Glomerular endothelial cell (primary cell): ENCODE measurements around the gene KLHL26. TPM values are rescaled to one million over a fixed set of nuclear protein-coding genes. Genes with fewer than 3 reads are reported as not detected.
"Not testable (repeated sequence)": the region's sequence is repeated elsewhere in the genome, so short reads cannot be mapped to it uniquely, and the experiment has no call there.

Experiments used
- DNase-seq: peaks from one replicate; pipeline ENCODE4 v3.0.0-alpha.2; 2011; ENCODE audit warnings: low read depth, low spot score; ENCODE audit errors: extremely low read depth
- total RNA-seq: library from RNA; depleted of rRNA; stranded (reverse); fragments of >200 nt; gene quantifications from 2 replicates; pipeline ENCODE4 v1.2.3, GENCODE V29; 2015

KLHL26 gene
- total RNA-seq, 1 donor from 2014 or later = 4.4 TPM

GRCh38 chr19:18680148-18680547 is 43.3 kb downstream of the KLHL26 start:
- not testable (repeated sequence) for DNase-seq

- DNase-seq = no peak
Measured at GRCh38 chr19:18682807-18683108, 45.9 kb downstream of the KLHL26 start.

- DNase-seq = no peak
Measured at GRCh38 chr19:18683109-18683957, 46.5 kb downstream of the KLHL26 start, which contains the start of gene CRTC1. CRTC1 (plus strand) TSS chr19:18683680; CDS start chr19:18683703, 23 bp downstream.

DNA sequence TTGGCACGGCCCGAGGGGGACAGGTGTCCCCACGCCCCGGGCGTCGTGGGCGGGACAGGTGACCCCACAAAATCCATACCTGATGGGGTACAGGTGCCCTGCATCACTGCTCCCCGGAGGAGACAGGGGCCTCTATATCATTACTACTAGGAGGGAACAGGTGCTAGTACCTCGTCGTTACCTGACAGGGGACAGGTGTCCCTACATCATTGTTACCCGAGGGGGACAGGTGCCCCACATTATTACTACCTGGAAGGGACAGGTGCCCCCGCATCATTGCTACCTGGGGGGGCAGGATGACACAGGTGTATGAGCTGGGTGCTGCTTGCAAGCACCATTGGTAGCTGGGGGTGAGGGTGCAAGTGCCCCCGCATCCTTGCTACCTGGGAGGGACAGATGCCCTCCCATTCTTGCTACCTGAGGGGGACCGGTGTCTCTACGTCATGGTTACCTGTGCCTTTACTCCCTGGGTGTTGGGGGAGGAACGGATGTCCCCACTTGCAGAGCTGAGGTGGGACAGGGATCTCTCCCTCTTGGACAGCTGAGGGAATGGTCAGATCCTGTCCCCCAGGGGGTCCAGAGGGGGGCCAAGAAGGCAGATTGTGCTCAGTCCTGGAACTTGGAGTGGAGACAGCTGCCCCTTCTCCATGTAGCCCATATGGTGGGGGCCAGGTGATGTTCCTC is 47.3 kb downstream of the KLHL26 start:
- DNase-seq = no peak

DNA sequence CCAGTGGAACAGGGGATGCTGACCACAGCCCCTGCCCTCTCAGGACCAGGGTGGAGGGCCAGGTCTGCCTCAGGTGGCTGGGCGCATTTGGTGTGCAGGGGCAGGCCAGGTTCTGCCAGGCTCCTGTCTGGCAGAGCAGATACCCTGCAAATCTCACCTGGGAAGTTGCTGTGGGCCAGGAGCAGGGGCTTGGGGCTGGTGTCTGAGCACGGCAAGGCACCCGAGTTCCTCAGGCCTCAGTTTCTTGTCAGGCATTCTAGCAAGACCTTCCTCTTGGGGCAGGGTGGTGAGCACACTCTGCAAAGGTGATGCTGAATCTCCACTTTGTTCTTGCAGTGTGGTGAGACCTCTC is 47.8 kb downstream of the KLHL26 start:
- no peak for DNase-seq

GRCh38 chr19:18685597-18686190 is 48.9 kb downstream of the KLHL26 start:
- no peak for DNase-seq

DNA sequence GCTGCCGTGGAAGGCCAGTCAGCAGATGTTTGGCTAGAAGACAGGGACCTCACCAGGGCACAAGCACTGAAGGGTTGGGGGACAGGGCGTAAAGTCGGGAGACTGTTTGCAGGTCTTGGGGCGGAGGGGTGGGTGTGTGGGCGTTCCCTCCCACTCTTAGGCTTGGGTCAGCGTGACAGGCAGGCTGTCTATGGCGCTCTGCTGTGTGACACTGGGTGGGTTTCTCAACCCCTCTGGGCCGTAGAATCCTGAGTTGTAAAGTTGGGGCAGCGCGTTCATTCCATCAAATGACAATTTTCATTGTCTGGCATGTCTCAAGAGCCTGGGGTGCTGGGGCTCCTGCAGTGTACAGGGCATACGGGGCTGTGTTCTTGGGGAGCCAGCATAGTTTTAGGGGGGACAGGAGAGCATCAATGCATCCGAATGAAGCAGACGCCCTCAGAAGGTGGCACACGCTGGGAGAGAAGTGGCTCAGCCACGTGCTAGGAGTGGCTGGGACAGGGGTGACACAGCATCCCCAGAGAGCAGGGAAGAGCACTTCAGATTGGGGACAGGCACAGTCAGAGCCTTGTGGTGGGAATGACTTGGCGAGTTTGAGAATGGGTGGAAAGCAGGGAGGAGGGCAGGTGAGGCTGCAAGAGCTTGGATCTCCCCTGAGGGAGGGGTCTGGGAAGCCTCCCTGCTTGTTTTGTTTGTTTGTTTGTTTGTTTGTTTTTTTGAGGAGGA is 51.1 kb downstream of the KLHL26 start:
- no peak for DNase-seq

DNA sequence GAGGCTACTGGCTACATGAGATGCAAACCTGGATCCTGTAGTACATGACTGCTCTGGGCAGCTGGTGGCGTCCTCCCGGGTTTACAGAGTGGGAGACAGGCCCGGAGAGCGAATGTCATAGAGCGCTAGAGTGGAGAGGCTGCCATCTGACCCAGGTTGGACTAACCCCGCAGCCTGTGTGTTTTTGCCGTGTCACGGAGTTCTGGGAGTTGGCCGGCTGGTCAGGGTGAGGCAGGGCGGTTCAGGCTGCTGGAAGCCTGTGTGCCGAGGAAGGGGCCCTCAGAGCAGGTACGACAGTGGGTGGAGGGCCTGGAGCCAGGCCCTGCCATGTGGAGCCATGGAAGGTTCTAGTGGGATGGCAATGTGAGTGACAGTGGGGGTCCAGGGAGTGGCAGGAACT is 59.2 kb downstream of the KLHL26 start:
- DNase-seq = no peak

- DNase-seq = no peak
Measured at GRCh38 chr19:18697680-18698079, 60.9 kb downstream of the KLHL26 start.

DNA sequence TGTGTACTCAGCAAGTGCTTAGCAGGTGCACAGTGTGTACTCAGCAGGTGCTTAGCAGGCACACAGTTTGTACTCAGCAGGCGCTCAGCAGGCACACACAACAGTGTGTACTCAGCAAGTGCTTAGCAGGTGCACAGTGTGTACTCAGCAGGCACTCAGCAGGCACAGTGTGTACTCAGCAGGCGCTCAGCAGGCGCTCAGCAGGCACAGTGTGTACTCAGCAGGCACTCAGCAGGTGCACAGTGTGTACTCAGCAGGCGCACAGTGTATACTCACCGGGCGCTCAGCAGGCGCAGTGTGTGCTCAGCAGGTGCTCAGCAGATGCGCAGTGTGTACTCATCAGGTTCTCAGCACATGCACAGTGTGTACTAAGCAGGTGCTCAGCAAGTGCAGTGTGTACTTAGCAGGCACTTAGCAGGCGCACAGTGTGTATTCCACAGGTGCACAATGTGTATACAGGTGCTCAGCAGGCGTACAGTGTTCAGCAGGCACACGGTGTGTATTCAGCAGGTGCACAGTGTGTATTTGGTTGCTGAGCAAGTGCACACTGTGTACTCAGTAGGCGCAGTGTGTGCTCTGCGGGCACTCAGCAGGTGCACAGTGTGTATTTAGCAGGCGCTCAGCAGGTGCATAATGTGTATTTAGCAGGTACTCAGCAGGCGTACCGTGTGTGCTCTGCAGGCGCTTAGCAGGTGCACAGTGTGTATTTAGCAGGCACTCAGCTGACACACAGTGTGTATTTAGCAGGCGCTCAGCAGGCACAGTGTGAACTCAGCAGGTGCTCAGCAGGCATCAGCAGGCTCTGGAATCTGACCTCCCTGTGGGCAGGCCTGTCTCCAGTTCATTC is 61.7 kb downstream of the KLHL26 start:
- DNase-seq = no peak

GRCh38 chr19:18699403-18700054 is 62.7 kb downstream of the KLHL26 start:
- no peak for DNase-seq

- DNase-seq = no peak
Measured at GRCh38 chr19:18700501-18701249, 63.8 kb downstream of the KLHL26 start.

DNA sequence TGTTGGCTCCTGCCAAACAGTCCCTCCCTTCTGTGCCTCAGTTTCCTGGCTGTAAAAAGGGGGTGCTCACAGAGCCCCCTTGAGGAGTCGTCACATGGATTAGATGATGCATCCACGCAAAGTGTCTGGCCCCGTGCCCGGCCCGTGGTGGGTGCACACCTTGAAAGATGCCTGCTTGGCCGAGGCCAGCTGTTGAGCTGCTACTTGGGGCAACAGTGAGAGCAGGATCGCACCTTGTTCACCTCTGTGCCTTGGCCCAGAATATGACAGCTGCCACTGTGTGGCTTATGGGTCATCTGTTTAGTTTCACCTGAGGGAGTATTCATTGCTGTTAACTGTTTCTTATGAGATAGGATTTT is 64.4 kb downstream of the KLHL26 start:
- no peak for DNase-seq

DNA sequence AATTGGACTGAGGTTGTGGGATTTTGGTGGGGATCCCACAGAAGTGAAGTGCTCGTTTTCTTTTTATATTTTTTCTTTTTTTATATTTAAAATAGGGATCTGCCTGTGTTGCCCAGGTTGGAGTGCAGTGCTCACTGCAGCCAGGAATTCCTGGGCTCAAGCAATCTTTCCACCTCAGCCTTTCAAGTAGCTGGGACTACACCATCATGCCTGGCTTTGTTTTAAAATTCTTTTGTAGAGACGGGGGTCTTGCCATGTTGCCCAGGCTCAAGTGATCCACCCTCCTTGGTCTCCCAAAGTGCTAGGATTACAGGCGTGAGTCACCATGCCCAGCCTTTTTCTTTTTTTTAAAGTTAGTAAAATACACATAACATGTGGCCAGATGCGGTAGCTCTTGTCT is 67.2 kb downstream of the KLHL26 start:
- DNase-seq = no peak

DNA sequence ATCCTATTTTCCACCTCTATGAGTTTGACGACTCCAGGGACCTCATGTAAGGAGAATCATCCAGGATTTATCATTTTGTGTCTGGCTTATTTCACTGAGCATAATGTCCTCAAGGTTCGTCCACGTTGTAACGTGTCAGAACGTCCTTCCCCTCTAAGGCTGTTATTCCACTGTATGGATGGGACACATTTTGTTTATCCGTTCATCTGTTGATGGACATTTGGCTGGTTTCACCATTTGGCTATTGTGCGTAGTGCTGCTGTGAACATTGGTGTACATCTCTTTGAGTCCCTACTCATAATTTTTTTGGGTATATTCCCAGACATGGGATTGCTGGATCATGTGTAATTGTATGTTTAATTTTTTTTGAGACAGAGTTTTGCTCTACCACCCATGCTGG is 68.1 kb downstream of the KLHL26 start:
- no peak for DNase-seq

DNA sequence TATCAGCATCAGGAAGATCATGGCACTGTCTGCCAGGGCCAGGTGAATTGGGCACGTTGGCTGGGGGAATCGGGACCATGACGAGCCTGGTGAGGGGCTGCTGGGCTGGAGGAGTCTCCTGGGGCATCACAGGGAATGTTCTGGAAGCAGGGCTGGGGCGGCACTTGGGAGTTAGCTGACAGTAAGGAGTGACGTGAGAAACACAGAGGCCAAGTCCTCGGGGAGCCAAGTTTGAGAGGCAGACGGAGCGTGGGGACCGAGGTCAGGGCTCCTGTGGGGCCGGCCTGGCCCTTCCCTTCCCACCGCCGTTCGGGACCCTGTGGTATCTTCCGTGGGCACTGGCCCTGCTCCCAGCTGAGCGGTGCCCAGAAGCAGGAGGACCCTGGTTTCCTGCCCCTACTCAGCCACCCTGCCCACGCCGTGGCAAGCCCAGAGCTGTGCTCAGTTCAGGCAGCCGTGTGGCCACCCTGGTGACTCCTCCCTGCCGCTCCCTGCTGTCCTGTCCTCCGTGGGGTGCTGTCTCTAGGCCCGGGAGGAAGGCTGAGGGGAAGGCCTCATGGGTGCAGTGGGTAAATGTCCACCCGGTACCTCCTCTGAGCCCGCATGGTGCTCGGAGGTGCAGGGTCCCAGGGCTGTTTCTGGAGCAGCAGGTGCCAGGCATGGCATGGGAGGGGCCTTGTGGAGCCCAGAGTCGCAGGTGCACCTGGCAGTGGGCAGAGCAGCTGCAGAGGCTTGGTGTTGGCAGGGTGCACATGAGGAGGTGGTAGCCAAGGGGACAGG is 71.8 kb downstream of the KLHL26 start:
- DNase-seq = no peak

DNA sequence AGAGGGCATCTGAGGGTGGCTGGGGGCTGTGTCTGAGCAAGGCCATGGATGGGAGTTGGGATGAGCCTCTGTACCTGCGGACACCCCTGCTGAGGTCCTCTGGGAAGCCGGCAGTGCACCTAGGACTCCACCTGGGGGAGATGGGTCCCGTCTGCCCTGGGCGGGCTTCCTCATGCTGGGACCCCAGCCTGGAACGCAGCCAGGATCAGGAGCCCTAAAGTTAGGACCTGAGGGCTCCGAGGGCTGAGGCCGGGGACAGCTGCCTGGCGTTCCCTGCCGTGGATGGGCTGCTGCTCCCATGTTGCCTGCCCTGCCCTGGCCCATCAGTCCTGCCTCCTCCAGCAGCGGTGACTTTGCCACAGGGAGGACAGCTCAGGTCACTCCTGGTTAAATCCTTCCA is 72.7 kb downstream of the KLHL26 start:
- DNase-seq = no peak

DNA sequence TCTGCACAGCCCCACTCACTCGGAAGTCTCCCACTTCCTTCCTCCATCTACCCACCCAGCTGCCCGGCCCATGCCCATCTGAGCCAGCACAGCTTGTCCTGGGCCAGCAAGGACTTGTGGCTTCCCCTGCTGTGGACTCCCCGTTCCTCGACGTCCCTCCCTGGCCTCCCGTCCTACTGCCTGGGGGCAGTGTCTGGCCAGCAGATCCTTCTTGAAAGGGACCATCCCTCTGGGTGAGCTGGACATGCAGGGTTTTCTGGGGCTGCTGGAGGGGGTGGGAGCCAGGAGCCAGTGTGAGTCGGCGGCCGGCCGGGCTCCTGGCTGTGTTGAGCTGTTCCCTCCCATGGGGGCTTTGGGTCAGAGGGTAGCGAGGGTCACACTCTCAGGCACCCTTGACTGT is 73.4 kb downstream of the KLHL26 start:
- no peak for DNase-seq
